GM12878 (cell line): ENCODE results near the gene FAM118B.

Source experiments
- CEBPB ChIP-seq, 2 experiments: fragments of 150-350 bp in 1 of 2; IDR thresholded peaks; 2 replicates each; pipeline ENCODE4 v1.6.1; 2012 to 2014; ENCODE audit warnings: low read depth in 2 of 2, low read length in 2 of 2, borderline replicate concordance in 1 of 2, inconsistent platforms in 1 of 2
- POLR2AphosphoS5 ChIP-seq: IDR thresholded peaks from 2 replicates; pipeline ENCODE4 v1.6.1; 2011; ENCODE audit warnings: mild to moderate bottlenecking, low read length, inconsistent platforms

DNA sequence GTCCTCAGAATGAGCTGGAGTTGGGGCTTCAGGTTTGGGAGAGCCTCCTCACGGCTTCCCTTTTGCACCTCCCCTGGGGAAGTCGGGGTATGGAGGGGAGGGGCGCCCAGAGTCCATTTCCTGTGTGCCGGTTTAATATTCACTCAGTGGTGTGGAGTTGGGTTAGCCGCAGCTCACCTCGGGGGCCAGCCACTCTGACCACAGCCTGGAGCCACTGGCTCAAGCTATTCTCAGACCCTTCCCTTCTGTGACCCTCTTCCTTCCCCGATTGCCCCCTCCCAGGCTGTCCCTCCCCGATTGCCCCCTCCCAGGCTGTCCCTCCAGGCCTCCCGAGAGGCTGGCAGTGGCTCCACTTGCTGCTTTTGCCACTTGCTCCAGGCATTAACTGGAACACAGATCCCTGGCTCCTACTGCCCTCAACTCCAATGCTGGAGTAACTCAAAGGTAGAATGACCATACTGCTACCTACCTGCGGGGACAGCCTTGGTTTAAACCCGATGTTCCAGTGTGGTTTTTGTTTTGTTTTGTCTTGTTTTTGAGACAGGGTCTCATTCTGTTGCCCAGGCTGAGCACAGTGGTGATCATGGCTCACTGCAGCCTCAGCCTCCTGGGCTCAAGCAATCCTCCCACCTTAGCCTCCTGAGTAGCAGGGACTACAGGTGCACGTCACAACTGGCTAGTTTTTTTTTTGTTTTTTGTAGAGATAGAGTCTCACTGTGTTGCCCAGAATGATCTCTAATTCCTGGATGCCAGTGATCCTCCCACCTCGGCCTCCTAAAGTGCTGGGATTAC lies 29.4 kb upstream of the FAM118B start:
- no peak for TF ChIP-seq POLR2AphosphoS5
- TF ChIP-seq CEBPB (IDR thresholded peaks at IDR 0.05; ENCODE audit: borderline replicate concordance in 1 of 2, low read depth in 2 of 2, low read length in 2 of 2): no peak
